Left renal cortex interstitium (tissue), 4 donors: ENCODE data around the gene WDR27. TPM values are rescaled to one million over a fixed set of nuclear protein-coding genes. Genes with fewer than 3 reads are reported as not detected.
"Not testable (repeated sequence)": the region's sequence is repeated elsewhere in the genome, so short reads cannot be mapped to it uniquely, and the experiment has no call there.

Source experiments
- DNase-seq, 4 donors: peaks; one replicate each; pipeline ENCODE4 v3.0.0-alpha.2; 2013; ENCODE audit warnings: low read depth in 4 of 4, low spot score in 2 of 4, missing footprints in 1 of 4
- polyA plus RNA-seq, 4 donors: library from polyadenylated mRNA; unstranded; fragments of 120-200 nt; gene quantifications; one replicate each; pipeline ENCODE4 v1.2.1, GENCODE V29; 2013; ENCODE audit not compliant: insufficient read length in 4 of 4

WDR27 gene
- polyA plus RNA-seq, 4 donors, result 30.8 to 112 (median 69.3) TPM

- DNase-seq, result no peak
Measured at GRCh38 chr6:169536446-169537170, 165.2 kb downstream of the WDR27 start.

DNA sequence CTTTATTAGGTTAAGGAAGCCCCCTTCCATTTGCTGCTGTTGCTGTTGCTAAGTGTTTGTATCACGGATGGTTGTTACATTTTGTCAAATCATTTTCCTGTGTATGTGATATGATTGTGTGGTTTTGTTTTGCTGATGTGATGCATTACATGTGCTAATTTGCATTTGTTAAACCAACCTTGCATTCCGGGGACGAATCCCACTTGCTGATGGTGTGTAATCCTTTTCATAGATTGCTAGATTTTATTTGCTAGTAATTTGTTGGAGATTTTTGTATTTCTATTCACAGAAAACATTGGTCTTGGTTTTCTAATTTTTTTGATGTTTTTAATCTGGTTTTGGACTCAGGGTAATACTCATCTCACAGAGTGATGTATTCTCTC is 167.8 kb downstream of the WDR27 start:
- no peak for DNase-seq

GRCh38 chr6:169533301-169534038 is 168.4 kb downstream of the WDR27 start:
- DNase-seq, result no peak

GRCh38 chr6:169530752-169531123 is 171.1 kb downstream of the WDR27 start:
- no peak for DNase-seq

GRCh38 chr6:169529931-169530751 is 171.7 kb downstream of the WDR27 start:
- DNase-seq, result no peak

DNA sequence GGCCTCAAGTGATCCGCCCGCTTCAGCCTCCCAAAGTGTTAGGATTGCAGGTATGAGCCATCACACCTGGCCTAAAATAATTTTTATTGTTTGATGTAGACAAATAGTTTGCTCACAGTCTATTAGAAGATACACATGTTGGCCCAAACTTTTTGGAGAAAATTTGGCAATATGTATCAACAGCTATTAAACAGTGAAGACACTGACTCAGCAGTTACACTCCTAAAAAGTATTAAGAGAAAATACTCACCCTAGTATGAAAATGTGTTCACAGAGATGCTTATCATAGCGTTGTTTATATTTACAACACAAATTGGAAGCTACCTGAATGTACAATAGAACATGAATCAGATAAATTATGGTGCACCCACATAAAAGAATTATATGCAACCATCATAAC is 173.1 kb downstream of the WDR27 start:
- DNase-seq, result no peak

DNA sequence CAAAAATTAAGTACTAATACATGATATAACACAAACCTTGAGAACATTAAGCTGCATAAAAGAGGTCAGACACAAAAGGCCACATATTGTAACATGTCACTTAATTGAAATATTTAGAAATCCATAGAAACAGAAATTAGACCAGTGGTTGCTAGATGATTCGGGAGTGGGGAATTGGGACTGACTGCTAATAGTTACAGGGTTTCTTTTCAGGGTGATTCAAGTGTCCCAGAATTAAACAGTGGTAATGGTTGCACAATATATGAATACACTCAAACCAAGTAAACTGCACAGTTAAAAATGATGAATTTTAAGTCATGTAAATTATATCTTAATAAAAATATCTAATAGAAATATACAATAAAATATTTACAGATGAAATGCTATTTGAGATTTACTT is 174.5 kb downstream of the WDR27 start:
- no peak for DNase-seq

GRCh38 chr6:169521825-169522224 is 180.0 kb downstream of the WDR27 start:
- no peak for DNase-seq

DNA sequence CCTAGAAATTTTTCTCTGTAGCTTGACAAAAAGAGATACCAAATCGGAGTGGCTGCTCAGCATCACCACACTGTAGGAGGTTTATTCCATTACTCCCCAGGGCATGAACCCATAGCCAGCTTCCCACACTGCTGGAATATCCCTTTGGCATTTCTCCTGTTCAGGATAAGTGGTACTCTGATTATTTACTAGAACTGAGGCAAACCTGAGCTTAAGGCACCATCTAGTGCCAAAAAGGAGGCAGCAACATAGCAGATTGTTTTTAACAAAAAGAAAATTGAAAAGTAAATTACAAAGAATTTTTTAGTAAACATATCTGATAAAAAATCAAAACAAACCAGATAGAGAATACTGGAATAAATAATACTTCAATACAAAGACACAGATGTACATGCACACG is 181.7 kb downstream of the WDR27 start:
- DNase-seq, result no peak

DNA sequence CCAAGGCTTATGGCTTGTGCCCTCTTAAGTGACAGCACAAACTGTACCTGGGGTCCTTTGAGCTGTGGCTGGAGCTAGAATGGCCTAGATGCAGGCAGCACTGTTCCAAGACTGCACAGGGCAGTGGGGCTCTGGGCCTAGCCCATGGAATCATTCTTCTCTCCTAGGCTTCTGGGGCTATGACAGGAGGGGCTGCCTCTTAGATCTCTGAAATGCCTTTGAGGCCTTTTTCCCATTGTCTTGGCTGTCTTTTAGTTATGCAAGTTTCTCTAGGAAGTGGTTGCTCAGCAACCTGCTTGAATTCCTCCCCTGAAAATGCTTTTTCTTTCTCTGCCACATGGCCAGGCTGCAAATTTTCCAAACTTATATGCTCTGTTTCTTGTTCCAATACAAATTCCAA is 183.4 kb downstream of the WDR27 start:
- DNase-seq, result no peak

GRCh38 chr6:169513478-169514193 is 188.2 kb downstream of the WDR27 start:
- DNase-seq, result no peak

- DNase-seq, result not testable (repeated sequence)
Measured at GRCh38 chr6:169511785-169512184, 190.0 kb downstream of the WDR27 start.

DNA sequence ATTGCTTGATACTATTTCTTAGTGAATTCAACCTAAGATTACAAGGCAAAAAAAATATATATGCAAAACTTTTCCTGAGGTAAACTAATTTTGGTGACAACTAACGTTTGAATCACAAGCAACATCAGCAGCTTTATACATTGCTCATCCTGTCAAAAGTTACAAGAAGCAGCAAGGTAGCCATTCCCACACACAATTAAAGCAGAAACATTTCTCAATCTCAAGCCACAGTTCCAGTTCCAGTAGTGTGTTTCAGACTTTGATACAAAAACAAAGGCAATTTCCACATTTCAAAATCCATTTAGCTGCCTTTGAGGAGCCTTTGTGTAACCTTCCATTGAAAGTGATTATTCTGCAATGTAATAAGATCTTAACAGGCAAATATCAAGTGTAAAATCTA is 191.0 kb downstream of the WDR27 start:
- no peak for DNase-seq

- no peak for DNase-seq
Measured at GRCh38 chr6:169508452-169508851, 193.4 kb downstream of the WDR27 start.

DNA sequence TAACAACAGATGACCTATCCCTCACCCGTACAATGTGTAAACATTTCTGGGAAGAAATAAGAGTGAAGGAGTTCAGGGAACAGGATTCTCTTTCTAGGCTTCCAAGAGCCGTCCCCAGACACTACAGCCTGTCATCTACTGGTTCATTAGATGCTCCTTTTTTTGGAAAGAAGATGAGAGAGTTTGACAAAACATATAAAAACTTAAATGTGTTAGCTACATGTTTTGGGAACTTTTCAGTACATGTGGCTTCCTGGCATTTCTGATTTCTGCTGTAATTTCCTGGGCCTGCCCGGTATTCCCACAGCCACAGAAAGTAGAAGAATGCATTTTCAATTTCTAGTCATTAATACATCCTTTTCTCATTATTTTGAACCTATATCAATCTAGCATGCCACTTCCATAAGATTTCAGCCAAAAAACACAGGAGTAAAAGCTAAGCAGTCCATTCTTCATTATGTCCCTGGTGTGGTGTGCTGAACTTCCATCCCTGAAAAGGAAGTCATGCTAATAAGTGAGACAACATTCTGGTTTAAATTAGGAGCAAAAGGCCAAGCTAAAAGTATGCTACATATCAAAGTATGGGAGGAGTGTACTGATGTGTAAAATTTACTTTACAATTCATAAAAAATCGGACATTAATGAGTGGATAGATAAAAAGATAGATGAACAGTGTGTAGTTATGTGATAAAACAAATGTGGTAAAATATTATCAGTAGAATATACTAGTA is 198.2 kb downstream of the WDR27 start:
- no peak for DNase-seq

DNA sequence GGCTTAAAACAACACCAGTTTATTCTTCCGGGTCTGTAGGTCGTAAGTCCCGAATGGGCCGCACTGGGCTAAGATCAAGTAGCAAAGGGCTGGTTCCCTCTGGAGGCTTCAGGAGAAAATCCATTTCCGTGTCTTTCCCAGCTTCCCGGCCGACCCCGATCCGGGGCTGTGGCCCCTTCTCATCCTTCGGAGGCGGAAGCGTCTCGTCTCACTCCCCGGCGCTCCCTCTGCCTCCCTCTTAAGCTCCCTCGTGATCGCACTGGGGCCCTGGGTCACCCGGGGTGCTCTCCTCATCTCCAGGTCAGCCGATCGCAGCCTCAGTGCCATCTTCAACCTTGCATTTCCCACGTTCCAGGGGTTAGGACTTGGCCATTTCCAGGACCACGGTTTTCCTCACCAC is 199.4 kb downstream of the WDR27 start:
- no peak for DNase-seq

DNA sequence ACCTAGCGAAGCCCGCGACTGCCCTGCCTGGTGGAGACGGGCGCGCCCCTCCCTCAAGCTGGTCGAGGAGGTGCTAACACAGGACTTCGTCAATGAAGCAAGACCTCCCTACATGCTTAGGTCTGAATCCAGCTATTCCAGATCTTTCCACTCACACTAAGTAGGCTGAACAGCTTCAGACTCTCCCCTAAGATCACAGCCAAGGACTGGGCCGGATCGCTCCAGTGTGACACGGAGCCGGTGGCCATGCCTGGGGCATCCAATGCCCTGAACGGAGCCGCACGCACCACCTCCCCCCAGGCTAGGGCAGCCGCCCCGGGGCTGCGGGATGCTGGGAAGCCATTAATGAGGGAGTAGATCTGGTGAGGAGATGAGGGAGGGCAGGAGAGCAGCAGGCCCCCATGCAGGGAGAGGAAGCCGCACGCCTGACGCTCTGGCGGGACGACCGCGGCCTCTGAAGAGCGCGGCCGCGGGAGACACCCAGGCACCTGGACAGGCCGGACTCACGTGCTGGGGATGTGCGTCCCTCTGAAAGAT is 200.0 kb downstream of the WDR27 start:
- DNase-seq, result no peak

DNA sequence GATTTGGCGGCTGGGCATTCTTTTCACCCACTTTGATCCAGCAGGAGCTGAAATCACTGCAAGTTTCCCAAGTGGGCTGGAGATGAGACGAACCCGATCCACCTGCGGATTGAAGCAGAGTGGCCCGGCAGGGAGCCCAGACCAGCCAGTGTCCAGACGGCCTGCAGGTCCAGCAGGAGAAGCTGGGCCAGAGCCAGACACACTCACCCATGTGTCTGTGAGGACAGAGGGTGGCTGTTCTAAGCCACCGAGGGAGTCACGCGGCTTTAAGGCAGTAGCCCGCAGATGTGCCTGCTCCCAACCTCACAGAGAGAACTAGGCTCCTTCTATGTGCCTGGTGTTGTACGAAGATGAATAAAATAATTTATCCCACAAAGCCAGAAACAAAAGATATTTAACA is 200.7 kb downstream of the WDR27 start:
- DNase-seq, result no peak

DNA sequence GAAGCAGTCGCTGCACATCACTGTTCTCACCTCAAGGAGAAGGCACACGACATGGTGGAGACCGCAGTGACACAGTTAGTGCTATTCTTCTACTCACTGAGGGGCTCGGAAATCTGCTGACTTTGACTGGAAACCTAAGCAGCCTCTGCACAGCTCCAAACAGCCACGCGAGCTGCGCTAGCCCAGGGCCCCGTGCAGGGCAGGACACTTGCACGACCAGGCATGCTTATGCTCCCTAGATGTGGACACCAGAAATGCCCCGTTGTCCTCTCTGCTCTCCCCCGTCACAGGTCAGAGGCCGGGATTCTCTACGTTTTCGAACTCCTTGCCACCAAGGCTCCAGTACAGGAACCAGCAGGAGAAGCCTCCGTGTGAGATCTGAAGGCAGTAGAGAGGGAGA is 201.1 kb downstream of the WDR27 start:
- no peak for DNase-seq

GRCh38 chr6:169499848-169500247 is 202.0 kb downstream of the WDR27 start:
- DNase-seq, result no peak
